ENCODE data around the gene LRRC17. TPM values are rescaled to one million over a fixed set of nuclear protein-coding genes. Genes with fewer than 3 reads are reported as not detected.

Gene LRRC17
- total RNA-seq, 1 donor from 2014 or later: 6.2 TPM

- no peak overlapping the region for H3K4me3 ChIP-seq (ENCODE audit: low read depth, low read length)
- no peak for DNase-seq (ENCODE audit: low read depth)
- no peaks in the 10 kb centered on the region for H3K36me3 ChIP-seq (ENCODE audit: control insufficient read depth, insufficient read depth, low read length)
- TF ChIP-seq, protein P1, sequence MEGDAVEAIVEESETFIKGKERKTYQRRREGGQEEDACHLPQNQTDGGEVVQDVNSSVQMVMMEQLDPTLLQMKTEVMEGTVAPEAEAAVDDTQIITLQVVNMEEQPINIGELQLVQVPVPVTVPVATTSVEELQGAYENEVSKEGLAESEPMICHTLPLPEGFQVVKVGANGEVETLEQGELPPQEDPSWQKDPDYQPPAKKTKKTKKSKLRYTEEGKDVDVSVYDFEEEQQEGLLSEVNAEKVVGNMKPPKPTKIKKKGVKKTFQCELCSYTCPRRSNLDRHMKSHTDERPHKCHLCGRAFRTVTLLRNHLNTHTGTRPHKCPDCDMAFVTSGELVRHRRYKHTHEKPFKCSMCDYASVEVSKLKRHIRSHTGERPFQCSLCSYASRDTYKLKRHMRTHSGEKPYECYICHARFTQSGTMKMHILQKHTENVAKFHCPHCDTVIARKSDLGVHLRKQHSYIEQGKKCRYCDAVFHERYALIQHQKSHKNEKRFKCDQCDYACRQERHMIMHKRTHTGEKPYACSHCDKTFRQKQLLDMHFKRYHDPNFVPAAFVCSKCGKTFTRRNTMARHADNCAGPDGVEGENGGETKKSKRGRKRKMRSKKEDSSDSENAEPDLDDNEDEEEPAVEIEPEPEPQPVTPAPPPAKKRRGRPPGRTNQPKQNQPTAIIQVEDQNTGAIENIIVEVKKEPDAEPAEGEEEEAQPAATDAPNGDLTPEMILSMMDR (IDR thresholded peaks at IDR 0.05; ENCODE audit: insufficient read depth, low read length, poor library complexity, severe bottlenecking): no peak
- no peaks in the 10 kb centered on the region for H3K27me3 ChIP-seq (ENCODE audit: control insufficient read depth, insufficient read depth, low read length)
These were observed 68.7 kb downstream of the LRRC17 start for GRCh38 chr7:102981451-102981850.

DNA sequence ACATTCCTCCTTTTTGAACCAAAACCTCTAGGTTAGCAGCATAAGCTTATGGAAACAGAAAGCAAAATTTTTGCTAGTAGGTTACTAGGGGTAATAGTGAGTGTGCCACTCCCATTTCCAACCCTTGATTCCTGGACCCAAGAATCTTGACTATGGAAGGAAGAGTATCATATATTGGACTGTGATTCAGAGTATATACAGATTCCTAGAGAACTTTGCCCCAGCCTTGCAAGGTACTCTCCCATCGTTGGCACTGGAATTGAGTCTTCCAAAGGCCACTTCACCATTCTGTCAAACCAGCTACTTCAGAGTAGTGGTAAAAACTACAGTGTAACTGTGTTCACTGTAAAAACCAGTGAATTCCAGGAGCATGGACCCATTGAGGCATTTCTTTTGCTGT, 69.4 kb downstream of the LRRC17 start:
- H3K27me3 ChIP-seq (ENCODE audit: control insufficient read depth, insufficient read depth, low read length): no peaks in the 10 kb centered on the region
- TF ChIP-seq, protein P1 (IDR thresholded peaks at IDR 0.05; ENCODE audit: insufficient read depth, low read length, poor library complexity, severe bottlenecking): no peak

GRCh38 chr7:102983602-102984001, 70.8 kb downstream of the LRRC17 start:
- Histone ChIP-seq H3K27me3 (ENCODE audit: control insufficient read depth, insufficient read depth, low read length) (no peaks in the 10 kb centered on the region), H3K4me3 (ENCODE audit: low read depth, low read length) (no peak overlapping the region), H3K36me3 (ENCODE audit: control insufficient read depth, insufficient read depth, low read length) (no peaks in the 10 kb centered on the region)
- TF ChIP-seq, protein P1 (IDR thresholded peaks at IDR 0.05; ENCODE audit: insufficient read depth, low read length, poor library complexity, severe bottlenecking): no peak
- no peak for DNase-seq (ENCODE audit: low read depth)

More for the DNA sequence above, 69.4 kb downstream of the LRRC17 start:
- DNase-seq (ENCODE audit: low read depth): no peak
- no peak overlapping the region for H3K4me3 ChIP-seq (ENCODE audit: low read depth, low read length)
- no peaks in the 10 kb centered on the region for H3K36me3 ChIP-seq (ENCODE audit: control insufficient read depth, insufficient read depth, low read length)

DNA sequence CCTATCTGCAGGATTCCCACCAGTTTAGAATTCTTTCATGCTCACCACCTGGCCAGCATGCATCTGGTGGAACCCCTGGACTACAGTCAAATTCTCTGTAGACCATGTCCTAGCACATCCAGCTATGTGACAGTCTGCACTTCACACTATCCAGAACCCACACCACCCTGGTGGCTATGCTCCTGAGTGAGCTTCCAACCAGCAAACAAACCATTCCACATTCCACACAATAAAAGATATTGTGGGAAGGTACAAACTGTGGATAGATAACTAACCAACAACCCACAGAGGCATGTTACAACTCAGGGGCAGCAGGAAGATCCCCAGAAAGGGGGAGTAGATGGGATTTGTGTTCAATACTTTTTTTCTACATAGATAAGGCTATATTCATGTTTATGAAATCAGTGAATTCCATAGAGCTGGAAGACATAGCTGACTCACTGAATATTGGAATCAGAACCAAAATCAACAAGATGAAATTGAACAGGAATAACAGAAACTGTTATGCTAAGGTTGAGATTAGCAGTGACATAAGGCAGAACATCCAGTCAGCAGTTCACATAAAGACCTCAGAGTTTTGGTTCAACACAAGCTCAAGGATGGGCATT, 72.5 kb downstream of the LRRC17 start:
- Histone ChIP-seq H3K27me3 (ENCODE audit: control insufficient read depth, insufficient read depth, low read length) (no peaks in the 10 kb centered on the region), H3K4me3 (ENCODE audit: low read depth, low read length) (no peak overlapping the region), H3K36me3 (ENCODE audit: control insufficient read depth, insufficient read depth, low read length) (no peaks in the 10 kb centered on the region)
- no peak for DNase-seq (ENCODE audit: low read depth)
- TF ChIP-seq, protein P1 (IDR thresholded peaks at IDR 0.05; ENCODE audit: insufficient read depth, low read length, poor library complexity, severe bottlenecking): no peak

- DNase-seq (ENCODE audit: low read depth): no peak
- TF ChIP-seq, protein P1 (IDR thresholded peaks at IDR 0.05; ENCODE audit: insufficient read depth, low read length, poor library complexity, severe bottlenecking): no peak
- Histone ChIP-seq H3K36me3 (ENCODE audit: control insufficient read depth, insufficient read depth, low read length) (no peaks in the 10 kb centered on the region), H3K27me3 (ENCODE audit: control insufficient read depth, insufficient read depth, low read length) (no peaks in the 10 kb centered on the region), H3K4me3 (ENCODE audit: low read depth, low read length) (no peak overlapping the region)
These were observed 75.3 kb downstream of the LRRC17 start for GRCh38 chr7:102988088-102988487.
